OCI-LY1 (cell line): ENCODE results near the gene LINC01488.

Source experiments
- H2AFZ ChIP-seq: fragments of 200-600 bp; sonication (generic), shearing (Covaris generic); 2 replicates; pipeline ENCODE4 v1.6.0; 2014; ENCODE audit warnings: antibody characterized with exemption, mild to moderate bottlenecking, low read length
- H3F3A ChIP-seq: fragments of 200-600 bp; sonication (generic), shearing (Covaris generic); 2 replicates; pipeline ENCODE4 v1.6.0; 2014; ENCODE audit warnings: mild to moderate bottlenecking, antibody characterized with exemption, low read length, moderate library complexity; ENCODE audit not compliant: insufficient read depth
- H3K27ac ChIP-seq: fragments of 200-600 bp; sonication (generic); 2 replicates; pipeline ENCODE4 v1.5.1; 2014; ENCODE audit warnings: low read length, mixed run types, mild to moderate bottlenecking, low read depth; ENCODE audit not compliant: poor library complexity, severe bottlenecking
- H3K27me3 ChIP-seq: fragments of 200-600 bp; sonication (generic); 2 replicates; pipeline ENCODE4 v1.6.0; 2014; ENCODE audit warnings: antibody characterized with exemption, mild to moderate bottlenecking, low read length, moderate library complexity; ENCODE audit not compliant: insufficient read depth
- H3K36me3 ChIP-seq: fragments of 200-600 bp; sonication (generic); 2 replicates; pipeline ENCODE4 v1.6.1; 2014; ENCODE audit warnings: mild to moderate bottlenecking, antibody characterized with exemption, low read length, moderate library complexity, mixed read lengths; ENCODE audit not compliant: insufficient read depth
- H3K4me1 ChIP-seq: fragments of 200-600 bp; sonication (generic); 2 replicates; pipeline ENCODE4 v1.5.1; 2014; ENCODE audit warnings: mild to moderate bottlenecking, low read length, moderate library complexity; ENCODE audit not compliant: insufficient read depth, severe bottlenecking
- H3K4me2 ChIP-seq: fragments of 200-600 bp; sonication (generic), shearing (Covaris generic); 2 replicates; pipeline ENCODE4 v1.6.1; 2014; ENCODE audit warnings: low read length
- H3K4me3 ChIP-seq: fragments of 200-600 bp; sonication (generic); 2 replicates; pipeline ENCODE4 v1.5.1; 2014; ENCODE audit warnings: low read length, low read depth, mild to moderate bottlenecking, mixed read lengths; ENCODE audit not compliant: poor library complexity, severe bottlenecking
- H3K79me2 ChIP-seq: fragments of 200-600 bp; shearing (Covaris generic); 2 replicates; pipeline ENCODE4 v1.6.1; 2016; ENCODE audit warnings: mixed run types, low read length, mixed read lengths; ENCODE audit not compliant: insufficient read depth
- H3K9ac ChIP-seq: fragments of 200-600 bp; sonication (generic), shearing (Covaris generic); 2 replicates; pipeline ENCODE4 v1.6.1; 2014; ENCODE audit warnings: mild to moderate bottlenecking, low read length, mixed read lengths
- H3K9me2 ChIP-seq: fragments of 200-600 bp; sonication (generic), shearing (Covaris generic); 2 replicates; pipeline ENCODE4 v1.6.1; 2014; ENCODE audit warnings: low read depth, mild to moderate bottlenecking, low read length, mixed read lengths
- H3K9me3 ChIP-seq: fragments of 200-600 bp; shearing (Covaris generic); 2 replicates; pipeline ENCODE4 v1.6.1; 2014; ENCODE audit warnings: low read length, mixed read lengths
- H4K20me1 ChIP-seq: fragments of 200-600 bp; sonication (generic), shearing (Covaris generic); 2 replicates; pipeline ENCODE4 v1.6.0; 2016; ENCODE audit warnings: mild to moderate bottlenecking, low read length; ENCODE audit not compliant: insufficient read depth
- EZH2 ChIP-seq: fragments of 200-600 bp; sonication (generic), shearing (Covaris generic); IDR thresholded peaks from 2 replicates; pipeline ENCODE4 v1.8.0; 2017; ENCODE audit warnings: borderline replicate concordance, mixed run types, mild to moderate bottlenecking, antibody characterized with exemption, low read length, moderate library complexity, mixed read lengths
- TF ChIP-seq, protein P1 (sequence below): fragments of 200-600 bp; sonication (generic), shearing (Covaris generic); IDR thresholded peaks from 2 replicates; pipeline ENCODE4 v1.5.1; 2017; ENCODE audit warnings: mild to moderate bottlenecking, antibody characterized with exemption, low read length, moderate library complexity, mixed read lengths

The LINC01488 gene

DNA sequence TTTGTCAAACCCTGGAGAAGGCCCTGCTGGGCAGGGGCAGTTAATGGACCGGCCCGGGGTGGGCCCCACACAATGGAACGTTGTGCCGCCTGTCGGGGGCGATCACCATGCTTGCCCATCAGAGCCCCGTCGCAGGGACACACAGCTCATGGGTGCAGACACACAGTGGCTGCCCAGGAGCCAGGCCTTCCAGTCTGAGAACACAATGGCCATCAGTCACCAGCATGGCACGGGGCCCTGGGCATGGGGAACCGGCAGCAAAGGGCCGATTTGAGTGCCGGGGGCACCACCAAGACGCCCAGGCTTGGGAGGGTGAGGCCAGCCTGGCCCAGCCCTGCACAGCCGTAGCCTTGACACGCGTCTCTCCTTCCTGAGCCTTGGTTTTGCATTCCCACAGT is 7.1 kb downstream of the LINC01488 start:
- H3K4me2 ChIP-seq = no peak overlapping the region
- H4K20me1 ChIP-seq = no peaks in the 10 kb centered on the region
- H3K9ac ChIP-seq = no peak overlapping the region
- H2AFZ ChIP-seq = no peak overlapping the region
- no peaks in the 10 kb centered on the region for H3K36me3 ChIP-seq
- H3K27ac ChIP-seq = no peak overlapping the region
- TF ChIP-seq, protein P1, sequence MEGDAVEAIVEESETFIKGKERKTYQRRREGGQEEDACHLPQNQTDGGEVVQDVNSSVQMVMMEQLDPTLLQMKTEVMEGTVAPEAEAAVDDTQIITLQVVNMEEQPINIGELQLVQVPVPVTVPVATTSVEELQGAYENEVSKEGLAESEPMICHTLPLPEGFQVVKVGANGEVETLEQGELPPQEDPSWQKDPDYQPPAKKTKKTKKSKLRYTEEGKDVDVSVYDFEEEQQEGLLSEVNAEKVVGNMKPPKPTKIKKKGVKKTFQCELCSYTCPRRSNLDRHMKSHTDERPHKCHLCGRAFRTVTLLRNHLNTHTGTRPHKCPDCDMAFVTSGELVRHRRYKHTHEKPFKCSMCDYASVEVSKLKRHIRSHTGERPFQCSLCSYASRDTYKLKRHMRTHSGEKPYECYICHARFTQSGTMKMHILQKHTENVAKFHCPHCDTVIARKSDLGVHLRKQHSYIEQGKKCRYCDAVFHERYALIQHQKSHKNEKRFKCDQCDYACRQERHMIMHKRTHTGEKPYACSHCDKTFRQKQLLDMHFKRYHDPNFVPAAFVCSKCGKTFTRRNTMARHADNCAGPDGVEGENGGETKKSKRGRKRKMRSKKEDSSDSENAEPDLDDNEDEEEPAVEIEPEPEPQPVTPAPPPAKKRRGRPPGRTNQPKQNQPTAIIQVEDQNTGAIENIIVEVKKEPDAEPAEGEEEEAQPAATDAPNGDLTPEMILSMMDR = no peak
- no peak for TF ChIP-seq EZH2
- H3K4me1 ChIP-seq = no peaks in the 10 kb centered on the region
- no peak overlapping the region for H3K4me3 ChIP-seq
- H3K9me2 ChIP-seq = no peaks in the 10 kb centered on the region
- no peaks in the 10 kb centered on the region for H3K79me2 ChIP-seq
- no peaks in the 10 kb centered on the region; the same call in 1 of the 2 replicates for H3K27me3 ChIP-seq
- no peaks in the 10 kb centered on the region for H3F3A ChIP-seq
- no peaks in the 10 kb centered on the region for H3K9me3 ChIP-seq

DNA sequence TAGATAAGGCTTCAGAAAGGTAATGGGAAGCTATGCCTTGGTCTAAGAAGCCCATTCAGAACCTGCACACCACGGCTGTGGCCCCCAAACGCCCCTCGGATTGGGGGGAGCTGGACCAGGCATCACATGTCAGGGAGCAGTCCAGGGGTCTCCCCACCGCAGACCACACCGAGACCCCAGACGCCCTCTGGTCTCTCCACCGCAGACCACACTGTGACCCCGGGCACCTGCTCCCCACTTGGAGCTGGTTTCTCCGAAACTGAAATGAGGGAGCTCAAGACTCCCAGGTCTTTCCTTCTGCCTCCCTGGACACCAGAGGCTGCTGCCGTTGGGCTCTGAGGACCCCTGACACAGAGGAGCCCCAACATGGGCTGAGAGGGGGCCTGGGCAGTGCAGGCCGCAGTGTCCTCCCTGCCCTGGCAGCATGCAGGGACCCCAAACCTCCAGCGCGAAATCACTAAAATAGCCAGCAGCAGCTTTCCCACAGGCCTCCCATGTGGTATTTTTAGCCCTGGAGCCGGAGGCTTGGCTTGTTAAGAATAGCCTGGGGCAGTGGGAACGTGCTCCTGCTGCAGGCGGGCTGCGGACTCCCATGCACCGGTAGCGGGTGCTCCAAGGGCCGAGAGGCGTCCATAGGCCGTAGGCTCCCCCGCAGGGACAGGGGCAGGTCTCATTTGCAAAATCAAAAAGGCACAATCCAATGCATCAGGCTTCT is 7.7 kb downstream of the LINC01488 start:
- no peaks in the 10 kb centered on the region for H3K9me3 ChIP-seq
- no peaks in the 10 kb centered on the region for H4K20me1 ChIP-seq
- no peaks in the 10 kb centered on the region for H3K9me2 ChIP-seq
- no peak overlapping the region for H3K9ac ChIP-seq
- no peaks in the 10 kb centered on the region for H3K36me3 ChIP-seq
- no peaks in the 10 kb centered on the region; the same call in 1 of the 2 replicates for H3K27me3 ChIP-seq
- no peak overlapping the region for H3K27ac ChIP-seq
- H3K4me3 ChIP-seq = no peak overlapping the region
- H3K4me2 ChIP-seq = no peak overlapping the region
- no peaks in the 10 kb centered on the region for H3K79me2 ChIP-seq
- no peaks in the 10 kb centered on the region for H3K4me1 ChIP-seq
- H3F3A ChIP-seq = no peaks in the 10 kb centered on the region
- no peak for TF ChIP-seq EZH2
- TF ChIP-seq, protein P1 = no peak
- no peak overlapping the region for H2AFZ ChIP-seq

DNA sequence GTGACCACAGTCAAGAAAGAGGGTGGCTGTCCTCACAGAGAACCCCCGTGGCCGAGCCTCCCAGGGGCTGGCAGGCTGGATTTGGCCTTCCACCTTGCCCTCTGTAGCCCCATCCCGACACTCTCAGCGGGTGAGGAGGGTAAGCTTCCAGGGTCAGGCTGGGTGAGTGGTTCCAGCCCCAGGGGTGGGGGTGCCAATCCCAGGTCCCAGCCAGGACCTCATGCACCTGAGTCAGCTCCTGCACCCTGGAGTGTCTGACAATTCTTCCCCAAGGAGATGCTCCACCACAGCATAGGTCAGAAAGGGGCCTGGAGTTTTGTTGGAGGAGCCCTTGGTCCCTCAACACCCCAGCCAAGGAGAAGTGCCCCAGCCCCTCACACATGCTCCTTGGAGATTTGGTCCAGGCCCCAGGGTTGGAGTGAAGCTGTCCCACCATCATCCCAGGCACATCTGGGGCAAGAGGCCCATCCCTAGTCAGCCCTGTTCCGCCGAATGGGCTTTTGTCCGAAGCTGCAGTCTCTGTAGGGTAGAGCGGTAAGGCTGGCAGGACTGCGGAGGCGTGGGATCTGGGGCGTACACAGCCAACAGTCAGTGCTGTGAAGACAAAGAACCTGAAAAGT is 8.4 kb downstream of the LINC01488 start:
- H3K36me3 ChIP-seq = no peaks in the 10 kb centered on the region
- H3K27me3 ChIP-seq = no peaks in the 10 kb centered on the region; the same call in 1 of the 2 replicates
- no peaks in the 10 kb centered on the region for H3K9me3 ChIP-seq
- no peaks in the 10 kb centered on the region for H3K9me2 ChIP-seq
- H3K4me1 ChIP-seq = no peaks in the 10 kb centered on the region
- no peaks in the 10 kb centered on the region for H4K20me1 ChIP-seq
- no peak overlapping the region for H3K9ac ChIP-seq
- no peak overlapping the region for H3K4me3 ChIP-seq
- no peak overlapping the region for H3K27ac ChIP-seq
- H3F3A ChIP-seq = no peaks in the 10 kb centered on the region
- no peak overlapping the region for H2AFZ ChIP-seq
- H3K4me2 ChIP-seq = no peak overlapping the region
- TF ChIP-seq, protein P1 = no peak
- TF ChIP-seq EZH2 = no peak
- no peaks in the 10 kb centered on the region for H3K79me2 ChIP-seq
